SK-N-SH (cell line): ENCODE data around the gene CLK2. TPM values are rescaled to one million over a fixed set of nuclear protein-coding genes. Genes with fewer than 3 reads are reported as not detected.

Experiments
- CTCF ChIA-PET: fragments of 300-600, 350-600 bp; formaldehyde crosslinking; extraction: SDS; loops from one replicate; lab custom pipeline; 2021; lab: Yijun Ruan, JAX
- POLR2A ChIA-PET: fragments of 350-600 bp; sonication (Branson Sonifier 250); formaldehyde crosslinking; extraction: SDS; loops from one replicate; lab custom pipeline; 2020; ENCODE audit warnings: antibody characterized with exemption, inconsistent platforms; lab: Yijun Ruan, JAX
- DNase-seq: peaks from one replicate; pipeline ENCODE4 v3.0.0; 2012
- H2AFZ ChIP-seq: fragments of 200-600 bp; sonication (generic); 2 replicates; pipeline ENCODE4 v1.8.1; 2016; ENCODE audit warnings: antibody characterized with exemption, mild to moderate bottlenecking, low read depth
- H3F3A ChIP-seq: fragments of 200-600 bp; sonication (generic); replicated peaks from 2 replicates; pipeline ENCODE3; 2016; ENCODE audit warnings: antibody characterized with exemption, mild to moderate bottlenecking; ENCODE audit not compliant: insufficient read depth
- H3K27ac ChIP-seq, 2 experiments: fragments of 200-500 bp in 1 of 2; fragments of 200-600 bp in 1 of 2; sonication (Bioruptor generic) in 1 of 2; sonication (generic), shearing (Covaris generic) in 1 of 2; 2 replicates each; pipeline versions ENCODE4 v1.5.1 to v1.6.1; 2014 to 2016; ENCODE audit warnings: low read depth in 2 of 2, inconsistent platforms in 1 of 2, low read length in 1 of 2, mild to moderate bottlenecking in 1 of 2, mixed read lengths in 1 of 2
- H3K27me3 ChIP-seq: fragments of 200-600 bp; sonication (generic), shearing (Covaris generic); 2 replicates; pipeline ENCODE4 v1.6.1; 2016; ENCODE audit warnings: mixed run types; ENCODE audit not compliant: insufficient read depth
- H3K36me3 ChIP-seq, 2 experiments: fragments of 200-500 bp in 1 of 2; fragments of 200-600 bp in 1 of 2; sonication (Bioruptor generic) in 1 of 2; sonication (generic) in 1 of 2; replicated peaks in 1 of 2; 2 replicates each; pipeline versions ENCODE3 to v1.5.1; 2014 to 2016; ENCODE audit warnings: low read length in 1 of 2, mild to moderate bottlenecking in 1 of 2; ENCODE audit not compliant: insufficient read depth in 2 of 2, control insufficient read depth in 1 of 2
- H3K4me1 ChIP-seq, 2 experiments: fragments of 200-500 bp in 1 of 2; fragments of 200-600 bp in 1 of 2; sonication (Bioruptor generic) in 1 of 2; sonication (generic), shearing (Covaris generic) in 1 of 2; 2 replicates each; pipeline versions ENCODE4 v1.5.1 to v1.6.1; 2014 to 2016; ENCODE audit warnings: low read depth in 1 of 2, low read length in 1 of 2, mixed run types in 1 of 2; ENCODE audit not compliant: insufficient read depth in 2 of 2, control insufficient read depth in 1 of 2
- H3K4me2 ChIP-seq: fragments of 200-600 bp; sonication (generic), shearing (Covaris generic); 2 replicates; pipeline ENCODE4 v1.6.1; 2017; ENCODE audit warnings: mixed run types
- H3K4me3 ChIP-seq, 2 experiments: fragments of 200-500 bp in 1 of 2; fragments of 200-600 bp in 1 of 2; sonication (Bioruptor generic) in 1 of 2; sonication (generic), shearing (Covaris generic) in 1 of 2; 2 replicates each; pipeline versions ENCODE4 v1.5.1 to v1.8.1; 2014 to 2016; ENCODE audit warnings: low read depth in 2 of 2, inconsistent platforms in 1 of 2, low read length in 1 of 2, mild to moderate bottlenecking in 1 of 2, mixed read lengths in 1 of 2, moderate library complexity in 1 of 2
- H3K79me2 ChIP-seq: fragments of 200-600 bp; sonication (generic); 2 replicates; pipeline ENCODE4 v1.8.1; 2017; ENCODE audit warnings: mild to moderate bottlenecking; ENCODE audit not compliant: insufficient read depth
- H3K9ac ChIP-seq: fragments of 200-600 bp; sonication (generic); 2 replicates; pipeline ENCODE4 v1.6.1; 2017; ENCODE audit warnings: mixed run types
- H3K9me2 ChIP-seq: fragments of 200-600 bp; sonication (generic); 2 replicates; pipeline ENCODE4 v1.6.1; 2017; ENCODE audit warnings: mixed run types
- H3K9me3 ChIP-seq: fragments of 200-600 bp; sonication (generic); 2 replicates; pipeline ENCODE4 v1.6.1; 2017; ENCODE audit warnings: mixed run types, mild to moderate bottlenecking, moderate library complexity
- H4K20me1 ChIP-seq: fragments of 200-600 bp; sonication (generic); 2 replicates; pipeline ENCODE4 v1.6.1; 2017; ENCODE audit warnings: mild to moderate bottlenecking, mixed run types; ENCODE audit not compliant: insufficient read depth
- CHD2 ChIP-seq: fragments of 150-350 bp; IDR thresholded peaks from 2 replicates; pipeline ENCODE4 v1.6.1; 2018; ENCODE audit warnings: low read length; ENCODE audit not compliant: partially characterized antibody
- EP300 ChIP-seq, 2 experiments: IDR thresholded peaks; 2 replicates each; pipeline versions ENCODE4 v1.4.0 to v1.6.1; 2012; ENCODE audit warnings: borderline replicate concordance in 1 of 2, low read depth in 1 of 2, low read length in 1 of 2
- FOXM1 ChIP-seq: IDR thresholded peaks from 2 replicates; pipeline ENCODE4 v1.4.0; 2012; ENCODE audit warnings: low read depth, mild to moderate bottlenecking
- IRF3 ChIP-seq: fragments of 150-350 bp; IDR thresholded peaks from 2 replicates; pipeline ENCODE4 v1.6.1; 2016; ENCODE audit warnings: mild to moderate bottlenecking, low read depth, low read length
- JUND ChIP-seq: IDR thresholded peaks from 2 replicates; pipeline ENCODE4 v1.4.0; 2012
- MAX ChIP-seq: IDR thresholded peaks from 2 replicates; pipeline ENCODE4 v1.4.0; 2012; ENCODE audit warnings: low read depth
- MEF2A ChIP-seq: IDR thresholded peaks from 2 replicates; pipeline ENCODE4 v1.4.0; 2012; ENCODE audit warnings: low read depth, borderline replicate concordance
- NRF1 ChIP-seq: IDR thresholded peaks from 2 replicates; pipeline ENCODE4 v1.6.1; 2012; ENCODE audit warnings: low read depth, mild to moderate bottlenecking, low read length
- REST ChIP-seq: IDR thresholded peaks from 2 replicates; pipeline ENCODE4 v1.6.1; 2012; ENCODE audit warnings: mild to moderate bottlenecking, low read depth, low read length, moderate library complexity
- SMC3 ChIP-seq: IDR thresholded peaks from 2 replicates; pipeline ENCODE4 v1.6.1; 2012; ENCODE audit warnings: low read depth, low read length, improper control_type of control experiment
- TAF1 ChIP-seq: IDR thresholded peaks from 2 replicates; pipeline ENCODE4 v1.6.1; 2012; ENCODE audit warnings: low read depth, mild to moderate bottlenecking, low read length, moderate library complexity, borderline replicate concordance
- USF2 ChIP-seq: fragments of 150-350 bp; IDR thresholded peaks from 2 replicates; pipeline ENCODE4 v1.6.1; 2017; ENCODE audit warnings: antibody characterized with exemption, low read length, low read depth, borderline replicate concordance
- WGBS: methylation state at CpG from one replicate; pipeline ENCODE4 v1.1.6; 2017; ENCODE audit warnings: low lambda C conversion rate; 5-methylcytosine and 5-hydroxymethylcytosine counted together
- polyA plus RNA-seq, 3 experiments: library from polyadenylated mRNA; depleted of rRNA; stranded (reverse); fragments of >200 nt; gene quantifications; 2 replicates each; pipeline ENCODE4 v1.2.3, GENCODE V29; 2012

Gene CLK2
- polyA plus RNA-seq, 1 of the 3 experiments (the other 2 are of a cell fraction), result 76.7 TPM

- H3F3A ChIP-seq, result peaks cover 40% of the 10 kb centered on the region
- peak overlapping the region; percentile 79 to 82 for H3K4me3 ChIP-seq
- peak overlapping the region; percentile 100 for H3K4me2 ChIP-seq
- H3K9ac ChIP-seq, result peak overlapping the region; percentile 77
- WGBS, result 0% methylated on average over 1 of the region's 12 CpGs
- H3K36me3 ChIP-seq, result peaks cover 14 to 27% of the 10 kb centered on the region in 2 experiments
- peaks cover 0 to 20% of the 10 kb centered on the region in 2 experiments; a peak in 1 of 4 replicates for H3K4me1 ChIP-seq
- ChIA-PET POLR2A (interaction anchor here (0.9 to 2.4 kb wide), 3 partner anchors 8 to 19 kb away, joined by 4 to 7 read pairs (median 4); partner anchors contain the start of gene CLK2), CTCF (interaction anchor here (0.9 to 13.3 kb wide), 6 partner anchors 10 to 812 kb away, joined by 3 to 184 read pairs (median 7); partner anchors contain the start of genes CLK2 and RUSC1)
- no peaks in the 10 kb centered on the region for H3K9me3 ChIP-seq
- no peak overlapping the region for H2AFZ ChIP-seq
- no peaks in the 10 kb centered on the region for H4K20me1 ChIP-seq
- no peaks in the 10 kb centered on the region for H3K9me2 ChIP-seq
- peak overlapping the region in 1 of 2 experiments; percentile 93; a peak in 2 of 4 replicates for H3K27ac ChIP-seq
- TF ChIP-seq JUND (no peak), FOXM1 (no peak), IRF3 (no peak), USF2 (no peak), TAF1 (no peak), NRF1 (no peak), MAX (no peak), MEF2A (no peak), EP300 (IDR thresholded peaks at IDR 0.05; ENCODE audit: borderline replicate concordance in 1 of 2, low read depth in 1 of 2, low read length in 1 of 2) (no peak), SMC3 (no peak)
- peaks cover 23% of the 10 kb centered on the region for H3K79me2 ChIP-seq
- no peaks in the 10 kb centered on the region for H3K27me3 ChIP-seq
- DNase-seq, result no peak
Measured at GRCh38 chr1:155254228-155254713, 19.0 kb downstream of the CLK2 start.

- peak overlapping the region in 1 of 2 experiments; percentile 93; a peak in 2 of 4 replicates for H3K27ac ChIP-seq
- peaks cover 13 to 27% of the 10 kb centered on the region in 2 experiments for H3K36me3 ChIP-seq
- ChIA-PET CTCF (interaction anchor here (1.0 to 13.3 kb wide), 2 partner anchors 71 to 813 kb away, joined by 3 to 184 read pairs; partner anchors contain the start of gene RUSC1), POLR2A (no interaction called here)
- H3K4me3 ChIP-seq, result peak overlapping the region; percentile 79 to 82
- peak overlapping the region; percentile 77 for H3K9ac ChIP-seq
- H3K9me3 ChIP-seq, result no peaks in the 10 kb centered on the region
- H2AFZ ChIP-seq, result no peak overlapping the region
- WGBS, result 0% methylated on average over 2 of the region's 5 CpGs
- no peaks in the 10 kb centered on the region for H4K20me1 ChIP-seq
- peaks cover 0 to 20% of the 10 kb centered on the region in 2 experiments; a peak in 1 of 4 replicates for H3K4me1 ChIP-seq
- TF ChIP-seq REST, result no peak
- no peak for TF ChIP-seq EP300 (IDR thresholded peaks at IDR 0.05; ENCODE audit: borderline replicate concordance in 1 of 2, low read depth in 1 of 2, low read length in 1 of 2)
- no peak for TF ChIP-seq TAF1
- TF ChIP-seq CHD2, result no peak
- no peak for TF ChIP-seq NRF1
- peaks cover 39% of the 10 kb centered on the region for H3F3A ChIP-seq
- peaks cover 23% of the 10 kb centered on the region for H3K79me2 ChIP-seq
- H3K9me2 ChIP-seq, result no peaks in the 10 kb centered on the region
- DNase-seq, result no peak
- H3K27me3 ChIP-seq, result no peaks in the 10 kb centered on the region
- H3K4me2 ChIP-seq, result peak overlapping the region; percentile 100
Measured at GRCh38 chr1:155253797-155254196, 19.5 kb downstream of the CLK2 start.
